LNCaP clone FGC (cell line): Measurements from ENCODE around the gene SLC5A6.

Experiments
- DNase-seq: peaks from one replicate; pipeline ENCODE4 v3.0.0-alpha.2; 2011; ENCODE audit warnings: low read depth
- H3K4me3 ChIP-seq: 2 replicates; pipeline ENCODE4 v1.5.1; 2011; ENCODE audit warnings: mild to moderate bottlenecking, low read depth, low read length, control low read depth
- CTCF ChIP-seq: IDR thresholded peaks from 2 replicates; pipeline ENCODE4 v1.5.1; 2012; ENCODE audit warnings: mild to moderate bottlenecking; ENCODE audit not compliant: control insufficient read depth, insufficient read depth; ENCODE audit errors: extremely low read depth

SLC5A6 gene

GRCh38 chr2:27211943-27212625 lies at the start of gene SLC5A6, which contains the start of gene ATRAID:
SLC5A6 (minus strand) TSS chr2:27212268; CDS start chr2:27207650, 4,618 bp downstream.
ATRAID (plus strand) TSS chr2:27212041; CDS start chr2:27212369, 328 bp downstream.
- peak within 1 kb of the TSS; percentile 82 for H3K4me3 ChIP-seq
- TF ChIP-seq CTCF, result no peak
- DNase-seq, result peak; percentile 39

GRCh38 chr2:27261241-27261925 lies 49.3 kb upstream of the SLC5A6 start:
- H3K4me3 ChIP-seq, result no peak overlapping the region
- DNase-seq, result no peak
- no peak for TF ChIP-seq CTCF

GRCh38 chr2:27258051-27258450 lies 46.0 kb upstream of the SLC5A6 start:
- DNase-seq, result no peak
- no peak for TF ChIP-seq CTCF
- H3K4me3 ChIP-seq, result no peak overlapping the region

- no peak for TF ChIP-seq CTCF
- DNase-seq, result no peak
- H3K4me3 ChIP-seq, result no peak overlapping the region
Observed at GRCh38 chr2:27256855-27257454, 44.9 kb upstream of the SLC5A6 start.

- no peak for TF ChIP-seq CTCF
- no peak overlapping the region for H3K4me3 ChIP-seq
- DNase-seq, result no peak
Observed at GRCh38 chr2:27255660-27256059, 43.6 kb upstream of the SLC5A6 start.

GRCh38 chr2:27255187-27255586 lies 43.1 kb upstream of the SLC5A6 start:
- no peak for TF ChIP-seq CTCF
- no peak for DNase-seq
- H3K4me3 ChIP-seq, result no peak overlapping the region
